GM21423 (cell line): ENCODE measurements around the gene TRIP12.
"Not testable (repeated sequence)": the region's sequence is repeated elsewhere in the genome, so short reads cannot be mapped to it uniquely, and the experiment has no call there.

ENCODE experiments used
- ATAC-seq: cut with Tn5 transposase; IDR thresholded peaks from one replicate; pipeline ENCODE4 v1.9.1; 2021; ENCODE audit warnings: mild to moderate bottlenecking, moderate library complexity; ENCODE audit not compliant: unreplicated experiment

Gene TRIP12

GRCh38 chr2:229779650-229780049 is 142.2 kb downstream of the TRIP12 start:
- ATAC-seq, result no peak

GRCh38 chr2:229777716-229778115 is 144.1 kb downstream of the TRIP12 start:
- ATAC-seq, result no peak

GRCh38 chr2:229775614-229776313 is 146.0 kb downstream of the TRIP12 start:
- no peak for ATAC-seq

GRCh38 chr2:229774237-229774636 is 147.6 kb downstream of the TRIP12 start:
- ATAC-seq, result no peak

- no peak for ATAC-seq
Observed at GRCh38 chr2:229768235-229768634, 153.6 kb downstream of the TRIP12 start.

GRCh38 chr2:229765721-229766120 is 156.1 kb downstream of the TRIP12 start:
- ATAC-seq, result no peak

GRCh38 chr2:229761663-229762062 is 160.1 kb downstream of the TRIP12 start:
- ATAC-seq, result no peak

GRCh38 chr2:229757462-229757861 is 164.3 kb downstream of the TRIP12 start:
- not testable (repeated sequence) for ATAC-seq

- ATAC-seq, result no peak
Observed at GRCh38 chr2:229752970-229753729, 168.7 kb downstream of the TRIP12 start.

GRCh38 chr2:229749779-229750178 is 172.0 kb downstream of the TRIP12 start:
- no peak for ATAC-seq

GRCh38 chr2:229748950-229749349 is 172.9 kb downstream of the TRIP12 start:
- no peak for ATAC-seq

GRCh38 chr2:229742691-229743090 is 179.1 kb downstream of the TRIP12 start:
- ATAC-seq, result not testable (repeated sequence)

GRCh38 chr2:229740279-229740678 is 181.5 kb downstream of the TRIP12 start:
- ATAC-seq, result no peak

- ATAC-seq, result no peak
Observed at GRCh38 chr2:229738024-229738625, 183.7 kb downstream of the TRIP12 start.

GRCh38 chr2:229734410-229734809 is 187.4 kb downstream of the TRIP12 start:
- ATAC-seq, result no peak

GRCh38 chr2:229733611-229734245 is 188.1 kb downstream of the TRIP12 start:
- no peak for ATAC-seq

GRCh38 chr2:229732897-229733296 is 188.9 kb downstream of the TRIP12 start:
- ATAC-seq, result no peak

- ATAC-seq, result no peak
Observed at GRCh38 chr2:229731916-229732315, 189.9 kb downstream of the TRIP12 start.

- ATAC-seq, result no peak
Observed at GRCh38 chr2:229731363-229731762, 190.4 kb downstream of the TRIP12 start.

GRCh38 chr2:229728370-229728769 is 193.4 kb downstream of the TRIP12 start:
- no peak for ATAC-seq

GRCh38 chr2:229726643-229727042 is 195.2 kb downstream of the TRIP12 start:
- no peak for ATAC-seq
